ENCODE data around the gene RNF115. TPM values are rescaled to one million over a fixed set of nuclear protein-coding genes. Genes with fewer than 3 reads are reported as not detected.

RNF115 gene
- total RNA-seq, 1 experiment from 2014 or later, result 11.0 TPM

DNA sequence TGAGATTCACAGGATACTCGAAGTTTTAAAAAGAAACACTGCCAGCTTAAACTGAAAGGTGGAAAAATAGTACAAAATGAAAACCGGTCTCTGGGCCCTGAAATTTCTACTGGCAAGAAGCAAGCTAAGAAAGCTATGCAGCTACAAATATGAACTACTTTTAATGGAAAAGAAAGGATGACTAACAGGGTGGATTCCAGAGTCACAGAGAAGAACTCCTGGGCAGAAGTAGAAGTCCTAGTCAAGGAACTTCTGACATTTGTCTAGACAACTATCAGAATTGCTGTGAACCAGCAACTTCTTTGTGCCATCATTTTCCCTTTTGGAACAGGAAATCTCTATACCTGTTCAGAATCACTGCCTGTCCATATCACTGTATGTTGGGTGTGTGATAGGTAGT lies 66.5 kb downstream of the RNF115 start:
- H3K4me3 ChIP-seq, result no peak overlapping the region
- H3K9me2 ChIP-seq (ENCODE audit: insufficient read depth), result no peaks in the 10 kb centered on the region
- H3K9me3 ChIP-seq (ENCODE audit: insufficient read depth, low read depth), result peaks cover 6% of the 10 kb centered on the region; the same call in 1 of the 2 replicates
- H2AFZ ChIP-seq, result no peak overlapping the region
- H3K4me1 ChIP-seq (replicated peaks; ENCODE audit: insufficient read depth), result no peaks in the 10 kb centered on the region
- no peaks in the 10 kb centered on the region for H3K27me3 ChIP-seq (ENCODE audit: insufficient read depth, low read depth)
- H3F3A ChIP-seq (ENCODE audit: insufficient read depth, low read depth), result no peaks in the 10 kb centered on the region
- no peak for DNase-seq
- H3K4me2 ChIP-seq, result no peak overlapping the region
- BruUV-seq (replicated peaks), result no TSS peak
- ChIA-PET CTCF (no interaction called here), POLR2A (ENCODE audit: unreplicated experiment) (no interaction called here)
- no peak overlapping the region for H3K27ac ChIP-seq
- no peaks in the 10 kb centered on the region for H3K79me2 ChIP-seq (ENCODE audit: low read depth)
- TF ChIP-seq, protein P1, sequence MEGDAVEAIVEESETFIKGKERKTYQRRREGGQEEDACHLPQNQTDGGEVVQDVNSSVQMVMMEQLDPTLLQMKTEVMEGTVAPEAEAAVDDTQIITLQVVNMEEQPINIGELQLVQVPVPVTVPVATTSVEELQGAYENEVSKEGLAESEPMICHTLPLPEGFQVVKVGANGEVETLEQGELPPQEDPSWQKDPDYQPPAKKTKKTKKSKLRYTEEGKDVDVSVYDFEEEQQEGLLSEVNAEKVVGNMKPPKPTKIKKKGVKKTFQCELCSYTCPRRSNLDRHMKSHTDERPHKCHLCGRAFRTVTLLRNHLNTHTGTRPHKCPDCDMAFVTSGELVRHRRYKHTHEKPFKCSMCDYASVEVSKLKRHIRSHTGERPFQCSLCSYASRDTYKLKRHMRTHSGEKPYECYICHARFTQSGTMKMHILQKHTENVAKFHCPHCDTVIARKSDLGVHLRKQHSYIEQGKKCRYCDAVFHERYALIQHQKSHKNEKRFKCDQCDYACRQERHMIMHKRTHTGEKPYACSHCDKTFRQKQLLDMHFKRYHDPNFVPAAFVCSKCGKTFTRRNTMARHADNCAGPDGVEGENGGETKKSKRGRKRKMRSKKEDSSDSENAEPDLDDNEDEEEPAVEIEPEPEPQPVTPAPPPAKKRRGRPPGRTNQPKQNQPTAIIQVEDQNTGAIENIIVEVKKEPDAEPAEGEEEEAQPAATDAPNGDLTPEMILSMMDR (conservative IDR thresholded peaks at IDR 0.05), result no peak
- TF ChIP-seq EZH2 (IDR thresholded peaks at IDR 0.05; ENCODE audit: low read depth), result no peak
- H3K36me3 ChIP-seq (ENCODE audit: low read depth), result peaks cover 13% of the 10 kb centered on the region
- no peaks in the 10 kb centered on the region for H4K20me1 ChIP-seq (ENCODE audit: insufficient read depth)
- intact Hi-C loops (cut with micrococcal nuclease; ENCODE audit: unreplicated experiment), result no loop called here

DNA sequence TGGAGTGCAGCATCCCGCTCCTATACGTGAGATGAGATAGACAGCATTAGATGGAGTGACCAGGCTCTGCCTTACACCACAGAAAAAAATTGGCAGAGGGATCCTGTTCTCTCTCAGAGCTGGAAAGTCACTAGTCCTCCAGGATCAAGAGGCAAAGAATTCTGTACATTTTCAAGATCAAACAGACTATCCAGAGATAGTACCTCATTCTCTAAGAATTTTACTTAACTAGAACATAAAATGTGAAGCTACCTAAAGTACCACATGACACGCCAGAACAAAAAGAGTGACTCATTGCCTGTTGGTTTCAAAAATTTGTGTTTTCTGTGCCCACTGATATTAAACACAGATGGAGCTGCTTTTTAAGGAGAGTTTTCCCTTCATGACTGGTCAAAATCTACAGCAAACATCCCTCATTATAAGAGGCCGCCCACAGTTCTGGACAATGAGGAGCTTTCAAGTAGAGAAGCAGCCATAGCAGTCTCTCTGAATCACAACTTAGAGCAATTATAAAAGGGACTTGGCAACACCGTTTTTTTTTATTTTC lies 72.3 kb downstream of the RNF115 start:
- Histone ChIP-seq H3K36me3 (ENCODE audit: low read depth) (peaks cover 3% of the 10 kb centered on the region; the same call in 1 of the 2 replicates), H3K27me3 (ENCODE audit: insufficient read depth, low read depth) (no peaks in the 10 kb centered on the region), H3K4me3 (no peak overlapping the region), H3K27ac (no peak overlapping the region), H3K4me2 (no peak overlapping the region), H3K9me3 (ENCODE audit: insufficient read depth, low read depth) (no peaks in the 10 kb centered on the region), H4K20me1 (ENCODE audit: insufficient read depth) (no peaks in the 10 kb centered on the region), H3F3A (ENCODE audit: insufficient read depth, low read depth) (0 out of 2 replicates have a peak, but pooled peaks cover 4% of the 10 kb centered on the region), H2AFZ (no peak overlapping the region), H3K9me2 (ENCODE audit: insufficient read depth) (no peaks in the 10 kb centered on the region), H3K4me1 (replicated peaks; ENCODE audit: insufficient read depth) (no peaks in the 10 kb centered on the region), H3K79me2 (ENCODE audit: low read depth) (no peaks in the 10 kb centered on the region)
- CTCF ChIA-PET, result interaction anchor here (0.6 kb wide), 2 partner anchors 255 to 256 kb away, joined by 3 read pairs; no protein-coding TSS in a partner anchor
- no TSS peak for BruUV-seq (replicated peaks)
- no peak for DNase-seq
- POLR2A ChIA-PET (ENCODE audit: unreplicated experiment), result interaction anchor here (0.7 kb wide), 1 partner anchor 74 kb away, joined by 3 read pairs; no protein-coding TSS in a partner anchor
- intact Hi-C loops (cut with micrococcal nuclease; ENCODE audit: unreplicated experiment), result no loop called here
- TF ChIP-seq, protein P1 (conservative IDR thresholded peaks at IDR 0.05), result no peak
- TF ChIP-seq EZH2 (IDR thresholded peaks at IDR 0.05; ENCODE audit: low read depth), result no peak

- Histone ChIP-seq H3K4me2 (no peak overlapping the region), H3F3A (ENCODE audit: insufficient read depth, low read depth) (0 out of 2 replicates have a peak, but pooled peaks cover 4% of the 10 kb centered on the region), H3K27me3 (ENCODE audit: insufficient read depth, low read depth) (no peaks in the 10 kb centered on the region), H4K20me1 (ENCODE audit: insufficient read depth) (no peaks in the 10 kb centered on the region), H3K36me3 (ENCODE audit: low read depth) (peaks cover 3% of the 10 kb centered on the region; the same call in 1 of the 2 replicates), H3K27ac (no peak overlapping the region), H3K4me3 (no peak overlapping the region), H3K79me2 (ENCODE audit: low read depth) (no peaks in the 10 kb centered on the region), H2AFZ (no peak overlapping the region), H3K9me2 (ENCODE audit: insufficient read depth) (no peaks in the 10 kb centered on the region), H3K9me3 (ENCODE audit: insufficient read depth, low read depth) (no peaks in the 10 kb centered on the region), H3K4me1 (replicated peaks; ENCODE audit: insufficient read depth) (no peaks in the 10 kb centered on the region)
- no peak for TF ChIP-seq EZH2 (IDR thresholded peaks at IDR 0.05; ENCODE audit: low read depth)
- TF ChIP-seq, protein P1 (conservative IDR thresholded peaks at IDR 0.05), result no peak
- no peak for DNase-seq
- ChIA-PET POLR2A (ENCODE audit: unreplicated experiment) (no interaction called here), CTCF (no interaction called here)
- intact Hi-C loops (cut with micrococcal nuclease; ENCODE audit: unreplicated experiment), result no loop called here
- no TSS peak for BruUV-seq (replicated peaks)
Measured at GRCh38 chr1:145750426-145750825, 73.5 kb downstream of the RNF115 start.
